OCI-LY1 (cell line): Measurements from ENCODE around the gene FUT1.

Experiments
- H2AFZ ChIP-seq: fragments of 200-600 bp; sonication (generic), shearing (Covaris generic); 2 replicates; pipeline ENCODE4 v1.6.0; 2014; ENCODE audit warnings: antibody characterized with exemption, mild to moderate bottlenecking, low read length
- H3F3A ChIP-seq: fragments of 200-600 bp; sonication (generic), shearing (Covaris generic); 2 replicates; pipeline ENCODE4 v1.6.0; 2014; ENCODE audit warnings: mild to moderate bottlenecking, antibody characterized with exemption, low read length, moderate library complexity; ENCODE audit not compliant: insufficient read depth
- H3K27ac ChIP-seq: fragments of 200-600 bp; sonication (generic); 2 replicates; pipeline ENCODE4 v1.5.1; 2014; ENCODE audit warnings: low read length, mixed run types, mild to moderate bottlenecking, low read depth; ENCODE audit not compliant: poor library complexity, severe bottlenecking
- H3K27me3 ChIP-seq: fragments of 200-600 bp; sonication (generic); 2 replicates; pipeline ENCODE4 v1.6.0; 2014; ENCODE audit warnings: antibody characterized with exemption, mild to moderate bottlenecking, low read length, moderate library complexity; ENCODE audit not compliant: insufficient read depth
- H3K36me3 ChIP-seq: fragments of 200-600 bp; sonication (generic); 2 replicates; pipeline ENCODE4 v1.6.1; 2014; ENCODE audit warnings: mild to moderate bottlenecking, antibody characterized with exemption, low read length, moderate library complexity, mixed read lengths; ENCODE audit not compliant: insufficient read depth
- H3K4me1 ChIP-seq: fragments of 200-600 bp; sonication (generic); 2 replicates; pipeline ENCODE4 v1.5.1; 2014; ENCODE audit warnings: mild to moderate bottlenecking, low read length, moderate library complexity; ENCODE audit not compliant: insufficient read depth, severe bottlenecking
- H3K4me2 ChIP-seq: fragments of 200-600 bp; sonication (generic), shearing (Covaris generic); 2 replicates; pipeline ENCODE4 v1.6.1; 2014; ENCODE audit warnings: low read length
- H3K4me3 ChIP-seq: fragments of 200-600 bp; sonication (generic); 2 replicates; pipeline ENCODE4 v1.5.1; 2014; ENCODE audit warnings: low read length, low read depth, mild to moderate bottlenecking, mixed read lengths; ENCODE audit not compliant: poor library complexity, severe bottlenecking
- H3K79me2 ChIP-seq: fragments of 200-600 bp; shearing (Covaris generic); 2 replicates; pipeline ENCODE4 v1.6.1; 2016; ENCODE audit warnings: mixed run types, low read length, mixed read lengths; ENCODE audit not compliant: insufficient read depth
- H3K9ac ChIP-seq: fragments of 200-600 bp; sonication (generic), shearing (Covaris generic); 2 replicates; pipeline ENCODE4 v1.6.1; 2014; ENCODE audit warnings: mild to moderate bottlenecking, low read length, mixed read lengths
- H3K9me2 ChIP-seq: fragments of 200-600 bp; sonication (generic), shearing (Covaris generic); 2 replicates; pipeline ENCODE4 v1.6.1; 2014; ENCODE audit warnings: low read depth, mild to moderate bottlenecking, low read length, mixed read lengths
- H3K9me3 ChIP-seq: fragments of 200-600 bp; shearing (Covaris generic); 2 replicates; pipeline ENCODE4 v1.6.1; 2014; ENCODE audit warnings: low read length, mixed read lengths
- H4K20me1 ChIP-seq: fragments of 200-600 bp; sonication (generic), shearing (Covaris generic); 2 replicates; pipeline ENCODE4 v1.6.0; 2016; ENCODE audit warnings: mild to moderate bottlenecking, low read length; ENCODE audit not compliant: insufficient read depth
- EZH2 ChIP-seq: fragments of 200-600 bp; sonication (generic), shearing (Covaris generic); IDR thresholded peaks from 2 replicates; pipeline ENCODE4 v1.8.0; 2017; ENCODE audit warnings: borderline replicate concordance, mixed run types, mild to moderate bottlenecking, antibody characterized with exemption, low read length, moderate library complexity, mixed read lengths
- TF ChIP-seq, protein P1 (sequence below): fragments of 200-600 bp; sonication (generic), shearing (Covaris generic); IDR thresholded peaks from 2 replicates; pipeline ENCODE4 v1.5.1; 2017; ENCODE audit warnings: mild to moderate bottlenecking, antibody characterized with exemption, low read length, moderate library complexity, mixed read lengths

Gene FUT1

DNA sequence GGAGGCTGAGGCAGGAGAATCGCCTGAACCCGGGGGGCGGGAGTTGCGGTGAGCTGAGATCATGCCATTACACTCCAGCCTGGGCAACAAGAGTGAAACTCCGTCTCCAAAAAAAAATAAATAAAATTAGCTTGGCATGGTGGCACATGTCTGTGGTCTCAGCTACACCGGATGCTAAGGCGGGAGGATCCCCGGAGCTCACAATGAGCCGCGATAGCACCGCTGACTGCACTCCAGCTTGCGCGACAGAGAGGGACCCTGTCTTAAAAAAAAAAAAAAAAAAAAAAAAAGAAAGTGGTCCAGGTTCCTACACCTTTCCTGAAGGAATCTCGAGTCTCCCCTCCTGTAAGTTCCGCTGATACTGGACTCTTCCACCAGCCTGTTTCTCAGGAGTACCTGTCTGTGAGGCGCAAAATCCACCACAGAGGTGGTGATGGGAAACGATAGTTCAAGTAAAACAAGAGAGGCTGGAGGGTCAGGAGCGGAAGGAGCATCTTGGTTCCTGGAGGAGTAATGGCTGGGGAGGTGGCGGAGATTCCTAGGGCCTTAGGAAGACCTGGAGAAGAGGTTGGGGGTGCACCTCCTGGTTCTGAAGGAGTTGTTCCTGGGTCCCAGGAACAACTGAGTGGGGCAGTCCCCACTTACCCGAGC, 471 bp downstream of the FUT1 start:
- Histone ChIP-seq H3K4me2 (peak overlapping the region; percentile 55), H3K4me3 (peak overlapping the region; percentile 54), H3K9me3 (no peaks in the 10 kb centered on the region), H4K20me1 (no peaks in the 10 kb centered on the region), H3K4me1 (peaks cover 18% of the 10 kb centered on the region), H3K79me2 (no peaks in the 10 kb centered on the region), H3K36me3 (no peaks in the 10 kb centered on the region), H3K9ac (no peak overlapping the region; the same call in 1 of the 2 replicates), H2AFZ (no peak overlapping the region), H3K27ac (no peak overlapping the region), H3F3A (no peaks in the 10 kb centered on the region), H3K9me2 (no peaks in the 10 kb centered on the region), H3K27me3 (0 out of 2 replicates have a peak, but pooled peaks cover 4% of the 10 kb centered on the region)
- TF ChIP-seq, protein P1, sequence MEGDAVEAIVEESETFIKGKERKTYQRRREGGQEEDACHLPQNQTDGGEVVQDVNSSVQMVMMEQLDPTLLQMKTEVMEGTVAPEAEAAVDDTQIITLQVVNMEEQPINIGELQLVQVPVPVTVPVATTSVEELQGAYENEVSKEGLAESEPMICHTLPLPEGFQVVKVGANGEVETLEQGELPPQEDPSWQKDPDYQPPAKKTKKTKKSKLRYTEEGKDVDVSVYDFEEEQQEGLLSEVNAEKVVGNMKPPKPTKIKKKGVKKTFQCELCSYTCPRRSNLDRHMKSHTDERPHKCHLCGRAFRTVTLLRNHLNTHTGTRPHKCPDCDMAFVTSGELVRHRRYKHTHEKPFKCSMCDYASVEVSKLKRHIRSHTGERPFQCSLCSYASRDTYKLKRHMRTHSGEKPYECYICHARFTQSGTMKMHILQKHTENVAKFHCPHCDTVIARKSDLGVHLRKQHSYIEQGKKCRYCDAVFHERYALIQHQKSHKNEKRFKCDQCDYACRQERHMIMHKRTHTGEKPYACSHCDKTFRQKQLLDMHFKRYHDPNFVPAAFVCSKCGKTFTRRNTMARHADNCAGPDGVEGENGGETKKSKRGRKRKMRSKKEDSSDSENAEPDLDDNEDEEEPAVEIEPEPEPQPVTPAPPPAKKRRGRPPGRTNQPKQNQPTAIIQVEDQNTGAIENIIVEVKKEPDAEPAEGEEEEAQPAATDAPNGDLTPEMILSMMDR: no peak
- no peak for TF ChIP-seq EZH2

DNA sequence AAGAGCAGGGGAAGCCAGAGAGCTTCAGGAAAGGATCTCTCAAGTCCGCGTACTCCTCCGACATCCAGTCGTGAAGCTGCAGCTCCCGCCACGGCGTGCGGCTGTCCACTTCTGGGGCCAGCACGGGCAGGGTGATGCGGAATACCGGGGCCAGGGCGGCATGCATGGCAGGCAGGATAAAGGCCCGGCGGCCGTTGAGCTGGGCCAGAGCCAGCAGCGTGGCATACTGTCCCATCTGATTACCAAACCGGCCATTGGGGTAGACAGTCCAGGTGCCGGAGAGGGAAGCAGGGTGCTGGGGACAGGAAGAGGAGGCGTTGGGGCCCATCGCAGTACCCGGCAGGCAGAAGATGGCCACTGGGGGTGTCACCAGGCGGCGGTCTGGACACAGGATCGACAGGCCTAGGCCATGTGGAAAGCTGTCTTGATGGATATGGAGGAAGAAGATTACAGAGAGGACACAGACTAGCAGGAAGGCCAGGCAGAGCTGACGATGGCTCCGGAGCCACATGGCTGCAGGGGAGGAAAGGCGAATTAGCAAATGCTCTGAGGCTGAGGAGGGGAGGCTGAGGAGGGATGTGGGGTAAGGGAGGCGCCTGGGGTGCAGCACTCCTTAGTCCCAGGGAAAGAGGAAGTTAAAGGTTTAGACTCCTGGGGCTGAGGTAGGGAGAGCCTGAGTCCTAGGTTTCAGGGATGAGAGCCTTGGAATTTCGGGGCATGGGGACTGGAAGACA, 1.5 kb downstream of the FUT1 start:
- Histone ChIP-seq H4K20me1 (no peaks in the 10 kb centered on the region), H2AFZ (no peak overlapping the region), H3K9me2 (no peaks in the 10 kb centered on the region), H3K9me3 (no peaks in the 10 kb centered on the region), H3K4me3 (no peak overlapping the region), H3K4me1 (peaks cover 22% of the 10 kb centered on the region), H3K36me3 (no peaks in the 10 kb centered on the region), H3K4me2 (no peak overlapping the region), H3K79me2 (no peaks in the 10 kb centered on the region), H3K27ac (no peak overlapping the region), H3F3A (no peaks in the 10 kb centered on the region), H3K9ac (no peak overlapping the region), H3K27me3 (0 out of 2 replicates have a peak, but pooled peaks cover 4% of the 10 kb centered on the region)
- TF ChIP-seq EZH2: no peak
- TF ChIP-seq, protein P1: no peak

GRCh38 chr19:48750351-48750750, 2.1 kb downstream of the FUT1 start:
- Histone ChIP-seq H3K4me1 (peaks cover 22% of the 10 kb centered on the region), H3K9ac (no peak overlapping the region)

More at GRCh38 chr19:48750351-48750750, 2.1 kb downstream of the FUT1 start:
- Histone ChIP-seq H3F3A (no peaks in the 10 kb centered on the region), H3K9me3 (no peaks in the 10 kb centered on the region), H3K9me2 (no peaks in the 10 kb centered on the region), H2AFZ (no peak overlapping the region), H3K27ac (no peak overlapping the region), H3K4me2 (no peak overlapping the region), H3K79me2 (no peaks in the 10 kb centered on the region), H3K4me3 (no peak overlapping the region), H4K20me1 (no peaks in the 10 kb centered on the region), H3K27me3 (0 out of 2 replicates have a peak, but pooled peaks cover 4% of the 10 kb centered on the region), H3K36me3 (no peaks in the 10 kb centered on the region)
- TF ChIP-seq, protein P1: no peak
- TF ChIP-seq EZH2: no peak
